ENCODE results near the gene ACOT7.

Gene ACOT7

DNA sequence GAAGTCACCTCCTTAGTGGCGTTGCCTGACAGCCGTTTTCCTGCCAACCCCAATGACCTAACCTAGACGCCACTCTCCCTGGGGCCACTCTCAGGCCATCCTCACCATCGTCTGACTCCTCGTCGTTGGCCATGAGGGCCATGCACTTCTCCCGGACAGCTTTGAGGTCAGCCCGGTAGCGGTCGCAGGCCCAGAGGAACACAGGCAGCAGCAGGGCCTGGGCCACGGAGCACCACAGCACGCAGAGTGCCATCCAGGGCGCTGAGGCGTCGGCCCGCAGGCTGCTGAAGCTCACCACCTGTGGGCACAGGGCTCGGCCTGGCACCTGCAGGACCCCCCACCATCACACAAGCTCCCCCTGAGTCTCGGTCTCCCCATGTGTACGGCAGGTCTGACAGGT is 142.3 kb downstream of the ACOT7 start:
- no peak overlapping the region for H3K9ac ChIP-seq (ENCODE audit: low read length)
- H3F3A ChIP-seq (ENCODE audit: insufficient read depth, low read length) = no peaks in the 10 kb centered on the region
- no peak overlapping the region for H3K4me2 ChIP-seq (ENCODE audit: low read depth, low read length)
- no peak for DNase-seq
- H3K79me2 ChIP-seq (ENCODE audit: low read length) = no peaks in the 10 kb centered on the region
- H4K20me1 ChIP-seq (ENCODE audit: insufficient read depth, low read length) = no peaks in the 10 kb centered on the region
- no peaks in the 10 kb centered on the region for H3K9me2 ChIP-seq (replicated peaks; ENCODE audit: insufficient read depth, low read length)
- TF ChIP-seq EZH2phosphoT487 (IDR thresholded peaks at IDR 0.05; ENCODE audit: low read length) (no peak), EZH2 (optimal IDR thresholded peaks at IDR 0.05; ENCODE audit: low read depth, low read length) (no peak)
- TF ChIP-seq, protein P1, sequence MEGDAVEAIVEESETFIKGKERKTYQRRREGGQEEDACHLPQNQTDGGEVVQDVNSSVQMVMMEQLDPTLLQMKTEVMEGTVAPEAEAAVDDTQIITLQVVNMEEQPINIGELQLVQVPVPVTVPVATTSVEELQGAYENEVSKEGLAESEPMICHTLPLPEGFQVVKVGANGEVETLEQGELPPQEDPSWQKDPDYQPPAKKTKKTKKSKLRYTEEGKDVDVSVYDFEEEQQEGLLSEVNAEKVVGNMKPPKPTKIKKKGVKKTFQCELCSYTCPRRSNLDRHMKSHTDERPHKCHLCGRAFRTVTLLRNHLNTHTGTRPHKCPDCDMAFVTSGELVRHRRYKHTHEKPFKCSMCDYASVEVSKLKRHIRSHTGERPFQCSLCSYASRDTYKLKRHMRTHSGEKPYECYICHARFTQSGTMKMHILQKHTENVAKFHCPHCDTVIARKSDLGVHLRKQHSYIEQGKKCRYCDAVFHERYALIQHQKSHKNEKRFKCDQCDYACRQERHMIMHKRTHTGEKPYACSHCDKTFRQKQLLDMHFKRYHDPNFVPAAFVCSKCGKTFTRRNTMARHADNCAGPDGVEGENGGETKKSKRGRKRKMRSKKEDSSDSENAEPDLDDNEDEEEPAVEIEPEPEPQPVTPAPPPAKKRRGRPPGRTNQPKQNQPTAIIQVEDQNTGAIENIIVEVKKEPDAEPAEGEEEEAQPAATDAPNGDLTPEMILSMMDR (IDR thresholded peaks at IDR 0.05; ENCODE audit: low read length) = no peak
- H3K4me1 ChIP-seq (ENCODE audit: low read length) = no peaks in the 10 kb centered on the region
- H3K27ac ChIP-seq (ENCODE audit: low read length) = no peak overlapping the region
- no peak overlapping the region for H3K4me3 ChIP-seq (ENCODE audit: low read length)
- no peaks in the 10 kb centered on the region for H3K9me3 ChIP-seq (replicated peaks; ENCODE audit: insufficient read depth, low read length)
- no peak overlapping the region for H2AFZ ChIP-seq (ENCODE audit: low read length)
- H3K36me3 ChIP-seq (replicated peaks; ENCODE audit: insufficient read depth, low read length) = no peaks in the 10 kb centered on the region
- H3K27me3 ChIP-seq (replicated peaks; ENCODE audit: insufficient read depth, low read length) = peaks cover 85% of the 10 kb centered on the region

DNA sequence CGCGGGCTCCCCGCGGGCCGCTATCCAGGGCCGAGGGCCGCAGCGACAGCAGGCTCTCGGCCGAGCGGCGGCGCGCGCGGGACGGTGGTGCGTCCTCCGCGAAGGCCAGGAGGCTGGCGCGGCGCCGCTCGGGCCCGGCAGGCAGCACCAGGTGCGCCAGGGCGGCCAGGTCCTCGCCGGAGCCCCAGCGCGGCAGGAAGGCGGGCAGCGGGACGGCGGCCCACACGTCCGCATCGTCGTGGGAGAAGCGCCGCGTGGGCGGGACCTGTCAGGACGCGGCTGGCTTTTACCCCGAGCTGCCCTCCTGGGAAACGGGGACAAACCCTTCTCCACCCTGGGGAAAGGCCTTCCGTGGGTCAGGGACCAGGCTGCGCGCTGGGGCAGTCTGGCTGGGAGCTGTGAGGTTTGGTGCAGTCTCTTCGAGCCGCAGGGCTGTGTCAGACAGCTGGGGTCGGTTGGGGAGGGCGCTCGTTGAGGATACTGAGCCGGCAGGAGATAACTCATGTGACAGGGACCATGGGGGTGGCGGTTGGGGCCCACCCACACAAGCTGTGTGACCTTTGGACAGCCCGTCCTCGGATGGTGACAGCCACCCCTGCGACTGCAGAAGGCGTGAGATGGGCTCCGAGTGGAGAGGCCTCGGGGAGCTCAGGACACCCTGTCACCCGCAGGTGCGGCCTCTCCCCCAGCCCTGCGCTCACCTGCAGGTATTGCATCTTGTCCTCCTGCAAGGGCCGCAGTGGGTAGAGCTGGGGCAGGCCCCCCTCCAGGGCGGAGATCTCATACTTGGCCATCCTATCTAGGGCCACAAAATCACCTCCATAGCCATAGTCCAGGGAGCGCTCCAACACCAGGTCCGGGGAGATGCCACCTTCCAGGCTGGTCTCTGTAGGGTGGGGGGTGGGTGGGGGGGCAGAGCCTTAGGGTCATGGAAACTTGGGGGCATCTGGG is 143.6 kb downstream of the ACOT7 start:
- no peak overlapping the region for H3K4me3 ChIP-seq (ENCODE audit: low read length)
- no peak for TF ChIP-seq EZH2phosphoT487 (IDR thresholded peaks at IDR 0.05; ENCODE audit: low read length)
- no peak for TF ChIP-seq EZH2 (optimal IDR thresholded peaks at IDR 0.05; ENCODE audit: low read depth, low read length)
- TF ChIP-seq, protein P1 (IDR thresholded peaks at IDR 0.05; ENCODE audit: low read length) = no peak
- H3F3A ChIP-seq (ENCODE audit: insufficient read depth, low read length) = no peaks in the 10 kb centered on the region
- H3K9me3 ChIP-seq (replicated peaks; ENCODE audit: insufficient read depth, low read length) = no peaks in the 10 kb centered on the region
- H3K36me3 ChIP-seq (replicated peaks; ENCODE audit: insufficient read depth, low read length) = no peaks in the 10 kb centered on the region
- H3K27ac ChIP-seq (ENCODE audit: low read length) = no peak overlapping the region
- peaks cover 87% of the 10 kb centered on the region for H3K27me3 ChIP-seq (replicated peaks; ENCODE audit: insufficient read depth, low read length)
- H3K79me2 ChIP-seq (ENCODE audit: low read length) = no peaks in the 10 kb centered on the region
- no peaks in the 10 kb centered on the region for H3K9me2 ChIP-seq (replicated peaks; ENCODE audit: insufficient read depth, low read length)
- H3K9ac ChIP-seq (ENCODE audit: low read length) = no peak overlapping the region
- H3K4me2 ChIP-seq (ENCODE audit: low read depth, low read length) = no peak overlapping the region
- H4K20me1 ChIP-seq (ENCODE audit: insufficient read depth, low read length) = no peaks in the 10 kb centered on the region
- H2AFZ ChIP-seq (ENCODE audit: low read length) = no peak overlapping the region
- no peaks in the 10 kb centered on the region; the same call in 1 of the 2 replicates for H3K4me1 ChIP-seq (ENCODE audit: low read length)
- DNase-seq = no peak

DNA sequence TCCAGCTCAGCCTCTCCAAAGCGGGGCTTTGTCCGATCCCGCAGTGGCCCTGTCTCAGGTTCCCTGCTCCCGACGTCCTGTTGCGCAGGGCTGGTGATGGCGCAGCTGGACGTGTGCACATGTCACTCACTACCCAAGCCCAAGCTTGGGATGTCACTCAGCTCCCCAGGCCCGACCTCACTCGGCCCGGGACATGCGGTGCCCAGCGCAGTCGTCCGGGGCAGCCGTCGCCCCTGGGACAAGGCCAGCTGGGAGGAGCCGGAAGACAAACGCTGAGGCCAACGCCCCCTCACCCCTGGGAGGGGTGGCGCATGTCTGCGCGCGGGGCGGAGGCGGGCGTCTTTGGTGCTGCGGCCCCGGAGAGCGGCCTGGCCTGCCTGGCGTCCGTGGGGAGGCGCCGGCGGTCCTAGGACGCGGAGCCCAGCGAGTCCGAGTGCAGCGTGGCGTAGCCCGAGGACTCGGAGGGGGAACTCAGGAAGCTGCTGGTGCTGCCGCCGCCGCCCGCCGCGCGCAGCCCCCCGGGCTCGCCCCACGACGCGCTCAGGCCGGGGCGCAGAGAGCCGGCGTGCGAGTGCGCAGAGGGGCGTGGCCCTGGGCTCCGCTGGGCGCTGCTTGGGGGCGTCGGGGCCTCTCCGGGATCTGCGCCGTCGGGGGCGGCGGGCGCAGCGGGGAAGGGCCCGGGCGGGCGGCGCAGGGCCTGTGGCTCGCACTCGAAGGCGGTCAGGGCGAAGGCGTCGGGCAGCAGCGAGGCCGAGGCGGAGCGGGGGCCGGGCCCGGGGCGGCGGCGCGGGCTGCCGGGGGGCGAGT is 144.4 kb downstream of the ACOT7 start:
- Histone ChIP-seq H3F3A (ENCODE audit: insufficient read depth, low read length) (no peaks in the 10 kb centered on the region), H3K4me1 (ENCODE audit: low read length) (no peaks in the 10 kb centered on the region; the same call in 1 of the 2 replicates), H3K9ac (ENCODE audit: low read length) (no peak overlapping the region), H3K9me3 (replicated peaks; ENCODE audit: insufficient read depth, low read length) (no peaks in the 10 kb centered on the region), H3K27ac (ENCODE audit: low read length) (no peak overlapping the region), H3K4me2 (ENCODE audit: low read depth, low read length) (no peak overlapping the region), H3K27me3 (replicated peaks; ENCODE audit: insufficient read depth, low read length) (peaks cover 83% of the 10 kb centered on the region), H3K36me3 (replicated peaks; ENCODE audit: insufficient read depth, low read length) (no peaks in the 10 kb centered on the region), H3K9me2 (replicated peaks; ENCODE audit: insufficient read depth, low read length) (no peaks in the 10 kb centered on the region), H3K4me3 (ENCODE audit: low read length) (no peak overlapping the region), H2AFZ (ENCODE audit: low read length) (no peak overlapping the region), H4K20me1 (ENCODE audit: insufficient read depth, low read length) (no peaks in the 10 kb centered on the region), H3K79me2 (ENCODE audit: low read length) (no peaks in the 10 kb centered on the region)
- no peak for TF ChIP-seq EZH2phosphoT487 (IDR thresholded peaks at IDR 0.05; ENCODE audit: low read length)
- TF ChIP-seq, protein P1 (IDR thresholded peaks at IDR 0.05; ENCODE audit: low read length) = no peak
- no peak for TF ChIP-seq EZH2 (optimal IDR thresholded peaks at IDR 0.05; ENCODE audit: low read depth, low read length)
- DNase-seq = no peak
